C4-2B (cell line): ENCODE data around the gene MOGAT3.

Experiments
- CTCF ChIP-seq: fragments of 450-650 bp; conservative IDR thresholded peaks from 2 replicates; pipeline ENCODE4 v1.5.1; 2017; ENCODE audit warnings: mild to moderate bottlenecking
- ZFX ChIP-seq: fragments of 450-650 bp; IDR thresholded peaks from 2 replicates; pipeline ENCODE4 v1.6.1; 2017

GRCh38 chr7:101235522-101235921 lies 34.7 kb upstream of the MOGAT3 start:
- TF ChIP-seq CTCF (no peak), ZFX (no peak)
